ENCODE results near the gene C13orf42.

C13orf42 gene

DNA sequence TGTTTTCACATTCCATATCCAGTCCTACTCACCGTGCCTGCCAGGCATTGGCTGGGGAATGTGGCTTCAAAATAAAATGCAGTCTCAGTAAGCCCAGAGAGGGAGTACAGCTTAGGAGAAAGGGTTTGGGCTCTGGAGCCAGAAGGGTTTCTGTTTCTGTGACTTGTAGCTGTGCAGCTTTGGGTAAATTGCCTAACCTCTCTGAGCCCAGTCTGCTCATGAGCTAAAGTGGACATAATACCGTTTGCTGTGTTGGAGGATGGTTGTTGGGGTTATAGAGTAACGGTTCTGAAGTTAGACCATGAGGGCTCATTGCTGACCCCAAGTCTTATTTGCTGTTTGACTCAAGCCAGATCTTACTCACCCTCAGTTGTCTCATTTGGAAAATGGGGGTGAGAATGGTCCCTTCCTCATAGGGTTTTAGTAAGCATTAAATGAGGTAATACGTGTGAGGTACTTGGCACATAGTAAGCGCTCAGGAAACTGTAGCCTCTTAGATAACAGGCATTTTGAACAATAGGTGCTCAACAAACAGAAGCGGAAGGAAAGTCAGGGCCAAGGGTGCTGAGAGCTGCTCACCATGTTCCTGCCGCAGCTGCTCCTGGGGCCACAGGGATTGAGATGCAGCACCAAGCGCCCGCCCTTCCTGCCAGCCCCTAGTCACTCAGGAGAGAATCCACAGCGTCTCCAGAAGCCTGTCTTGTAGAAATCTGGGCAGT, 45.5 kb downstream of the C13orf42 start:
- DNase-seq: no peak

DNA sequence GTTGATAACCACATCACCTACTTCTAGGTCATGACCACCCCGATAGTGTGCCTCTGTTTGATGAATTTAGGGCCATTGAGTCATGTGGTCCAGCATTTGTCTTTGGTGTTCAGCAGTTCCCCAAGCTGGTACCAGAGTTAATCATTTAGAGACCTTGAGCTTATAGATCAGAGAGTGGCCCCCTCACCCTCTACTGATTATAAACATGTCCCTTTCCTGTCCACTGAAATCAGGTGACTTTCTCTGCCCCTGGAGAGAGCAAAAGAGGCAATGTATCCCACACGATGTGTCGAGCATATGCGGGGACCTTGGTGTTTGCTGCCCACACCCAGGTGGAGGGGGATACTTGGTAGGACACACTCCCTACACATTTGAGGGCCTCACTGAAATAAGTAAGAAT, 46.3 kb downstream of the C13orf42 start:
- DNase-seq: no peak

DNA sequence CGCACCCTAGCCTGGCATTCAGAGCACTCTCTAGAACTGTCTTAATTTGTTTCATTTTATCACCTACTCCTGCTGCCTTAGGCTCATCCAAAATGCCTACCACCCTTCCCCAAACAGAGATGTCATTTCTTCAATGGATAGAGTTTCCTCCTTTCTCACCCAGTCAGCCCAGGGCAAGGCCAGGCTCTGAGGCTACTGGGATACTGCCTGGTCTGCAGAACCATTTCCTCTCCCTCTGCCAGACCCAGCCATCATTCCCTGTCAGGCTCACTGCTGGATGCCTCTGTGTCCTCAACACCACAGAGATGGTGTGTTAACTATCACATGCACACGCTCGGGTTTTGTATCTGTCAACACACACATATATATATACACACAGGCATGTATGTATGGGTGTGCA, 47.2 kb downstream of the C13orf42 start:
- no peak for DNase-seq

DNA sequence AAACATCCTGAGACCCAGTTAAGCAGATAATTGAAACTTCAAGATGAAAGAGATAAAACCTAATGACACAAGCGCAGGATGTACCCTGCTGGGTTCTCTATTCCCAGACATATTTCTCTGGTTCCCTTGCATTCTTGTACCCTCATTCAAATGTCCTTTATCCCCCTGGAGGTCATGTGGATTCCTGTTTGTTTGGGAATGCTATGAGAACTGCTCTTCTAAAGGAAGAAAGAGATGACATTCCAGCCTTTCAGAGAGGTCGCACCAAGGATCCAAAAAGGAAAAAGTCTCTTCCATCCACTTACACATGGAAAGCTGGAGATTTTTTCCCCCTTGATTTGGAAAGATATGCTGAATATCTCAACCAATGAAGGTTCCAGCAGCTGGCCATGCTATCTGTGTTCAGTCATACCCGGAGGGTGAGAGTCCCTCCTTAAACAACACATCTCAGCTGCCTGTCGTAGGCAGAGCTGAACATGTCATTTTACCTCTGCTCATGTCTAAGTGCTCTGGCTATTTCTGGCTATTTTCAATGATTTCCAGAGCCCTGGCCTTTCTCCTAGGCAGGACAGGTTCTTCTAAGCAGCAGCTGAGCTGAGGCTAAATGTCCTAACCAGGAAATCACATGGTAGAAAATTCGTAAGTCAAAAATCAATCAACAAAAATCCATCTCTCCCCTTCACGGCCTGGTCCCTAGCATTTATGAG, 52.5 kb downstream of the C13orf42 start:
- DNase-seq: peak; percentile 21

DNA sequence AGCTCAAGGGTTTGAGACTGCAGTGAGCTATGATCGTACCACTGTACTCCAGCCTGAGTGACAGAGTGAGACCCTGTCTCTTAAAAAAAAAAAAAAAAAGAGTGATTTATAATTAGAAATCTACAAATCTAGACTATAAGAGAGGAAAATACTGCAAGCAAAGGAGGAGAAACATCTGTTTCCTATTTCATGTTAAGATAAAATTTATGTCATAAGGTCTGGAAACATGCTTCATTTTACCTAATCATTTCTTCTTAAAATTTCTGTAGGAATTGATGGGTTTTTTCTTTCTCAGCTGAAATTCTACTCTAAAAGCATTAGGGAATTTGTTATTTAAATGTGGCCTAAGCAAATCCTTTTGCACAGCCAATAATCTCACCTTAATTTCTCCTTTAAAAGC, 53.2 kb downstream of the C13orf42 start:
- DNase-seq: no peak

DNA sequence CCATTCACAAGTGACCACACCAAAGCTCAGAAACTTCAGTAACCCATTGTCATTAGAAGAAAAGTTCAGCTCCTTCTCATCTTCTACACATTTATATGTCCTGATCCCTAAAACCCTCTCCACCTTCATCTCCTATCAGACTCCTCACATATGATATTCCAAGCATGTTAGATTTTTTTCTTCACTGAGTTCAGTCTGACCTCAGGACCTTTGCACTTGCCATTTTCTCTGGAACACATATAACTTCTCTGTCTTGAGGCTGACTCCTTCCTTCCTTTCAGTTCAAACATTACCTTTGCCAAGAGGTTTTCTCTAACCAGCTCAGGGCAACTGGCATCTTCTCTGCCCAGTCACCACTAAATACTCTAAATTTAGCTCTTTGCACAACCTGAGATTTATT, 54.1 kb downstream of the C13orf42 start:
- DNase-seq: no peak

DNA sequence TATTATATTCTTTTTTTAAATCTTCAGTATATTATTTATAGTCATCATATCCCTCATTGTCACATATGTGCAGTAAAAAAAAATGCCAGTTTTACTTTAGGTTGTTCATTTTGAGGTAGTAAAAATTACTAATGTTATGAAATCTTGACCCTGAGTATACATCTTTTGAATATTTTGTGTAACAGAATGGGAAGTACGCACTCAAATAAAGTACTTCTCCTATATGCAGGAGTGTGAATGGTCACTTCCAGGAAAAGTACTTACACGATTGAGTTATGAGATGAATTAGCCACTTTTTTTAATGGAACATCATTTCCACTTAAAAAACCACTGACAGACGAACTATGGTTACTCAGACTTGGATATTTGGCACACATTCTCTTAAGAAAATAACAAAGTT, 58.5 kb downstream of the C13orf42 start:
- peak; percentile 8 for DNase-seq

DNA sequence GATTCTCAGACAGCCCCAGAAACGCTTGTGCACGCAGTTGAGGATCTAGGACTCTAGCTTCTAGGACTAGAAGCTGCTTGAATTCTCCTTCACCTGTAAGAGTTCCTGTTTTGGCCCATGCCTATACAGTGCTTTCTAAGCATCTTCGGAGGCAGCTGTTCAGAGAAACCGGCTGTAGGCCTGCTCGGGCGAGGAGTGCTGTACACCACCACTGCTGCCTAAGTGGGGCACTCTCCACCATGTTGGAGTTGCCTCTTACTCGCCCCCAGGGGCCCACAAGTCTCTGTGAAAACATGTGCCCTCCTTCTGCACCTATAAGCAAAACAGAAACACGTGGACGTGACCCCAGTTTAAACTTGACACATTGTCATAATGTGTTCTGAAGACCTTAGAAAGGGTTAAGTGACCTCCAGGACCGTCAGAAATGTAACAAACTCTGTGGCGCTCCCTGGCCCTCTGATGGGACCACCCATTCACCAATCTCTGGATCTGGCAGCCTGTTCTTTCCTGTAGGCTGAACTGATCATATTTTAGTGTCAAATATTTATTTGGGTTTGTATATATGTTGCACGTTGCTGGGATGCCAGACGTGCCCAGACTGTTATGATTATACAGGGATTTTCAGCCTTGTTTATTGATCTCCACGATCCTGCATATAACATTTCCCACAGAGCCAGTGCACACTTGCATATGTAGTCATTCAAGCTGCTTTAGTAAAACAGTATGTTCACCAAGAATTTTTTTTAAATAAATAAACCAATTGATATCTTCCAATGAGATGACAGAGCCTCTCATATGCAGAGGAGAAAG, 60.8 kb downstream of the C13orf42 start:
- peak; percentile 5 for DNase-seq

DNA sequence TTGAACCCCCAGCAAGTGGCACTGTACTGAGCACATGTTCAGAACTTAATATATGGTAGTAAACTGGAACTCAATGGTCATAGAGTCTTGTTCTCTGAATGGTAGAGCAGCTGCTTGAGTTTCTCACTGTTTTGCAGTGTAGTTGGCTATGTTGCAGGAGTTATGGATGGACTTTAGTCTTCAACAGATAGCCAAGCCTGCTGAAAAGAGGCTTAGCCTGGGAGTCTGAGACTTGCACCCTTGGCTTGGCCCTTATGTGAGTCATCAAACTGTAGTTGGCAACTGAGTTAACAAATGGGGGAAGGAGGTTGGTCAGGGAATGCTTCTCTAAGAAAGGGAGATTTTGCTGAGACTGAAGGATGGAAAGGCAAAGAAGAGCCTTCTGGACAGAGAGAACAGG, 62.5 kb downstream of the C13orf42 start:
- DNase-seq: no peak

DNA sequence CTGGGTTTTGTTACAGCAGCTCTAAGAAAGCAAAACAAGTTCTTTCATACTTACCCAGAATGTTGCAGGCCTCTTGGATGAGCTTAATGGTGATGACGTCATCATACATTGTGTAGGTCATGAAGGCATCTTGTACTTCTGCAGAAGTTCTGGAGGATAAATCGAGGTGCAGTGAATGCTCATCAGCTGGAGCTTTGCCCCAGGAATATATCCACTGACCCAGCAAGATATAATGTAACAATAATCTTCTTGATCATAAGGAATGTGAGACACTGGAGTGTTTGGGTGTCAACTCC, 63.0 kb downstream of the C13orf42 start:
- no peak for DNase-seq

DNA sequence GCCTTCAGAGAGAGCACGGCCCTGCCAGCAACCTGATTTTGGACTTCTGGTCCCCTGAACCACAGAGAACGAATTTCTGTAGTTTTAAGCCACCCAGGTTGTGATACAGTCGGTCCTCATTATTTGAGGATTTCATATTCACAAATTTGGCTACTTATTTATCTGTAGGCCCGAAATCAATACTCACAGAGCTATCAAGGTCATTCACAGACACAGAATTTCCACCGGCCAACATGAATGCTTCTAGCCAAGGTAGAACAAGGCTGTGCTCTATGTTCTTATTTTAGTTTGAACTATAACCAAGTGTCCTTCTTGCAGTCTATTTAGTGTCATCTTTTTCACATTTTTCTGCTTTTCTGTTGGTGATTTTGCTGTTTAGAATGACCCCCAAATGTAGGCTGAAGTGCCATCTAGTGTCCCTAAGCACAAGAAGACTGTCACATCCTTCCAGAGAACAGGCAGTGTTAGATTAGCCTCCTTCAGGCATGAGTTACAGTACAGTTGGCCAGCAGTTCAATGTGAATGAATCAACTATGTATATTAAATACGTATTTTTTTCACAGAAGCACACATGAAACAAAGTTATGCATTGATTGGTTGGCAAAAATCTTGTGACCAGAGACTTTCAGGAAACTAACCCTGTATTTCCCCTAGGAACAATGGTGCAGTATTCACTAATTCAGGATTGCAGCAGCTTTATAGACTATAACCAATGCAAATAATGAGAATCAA, 63.5 kb downstream of the C13orf42 start:
- DNase-seq: no peak

DNA sequence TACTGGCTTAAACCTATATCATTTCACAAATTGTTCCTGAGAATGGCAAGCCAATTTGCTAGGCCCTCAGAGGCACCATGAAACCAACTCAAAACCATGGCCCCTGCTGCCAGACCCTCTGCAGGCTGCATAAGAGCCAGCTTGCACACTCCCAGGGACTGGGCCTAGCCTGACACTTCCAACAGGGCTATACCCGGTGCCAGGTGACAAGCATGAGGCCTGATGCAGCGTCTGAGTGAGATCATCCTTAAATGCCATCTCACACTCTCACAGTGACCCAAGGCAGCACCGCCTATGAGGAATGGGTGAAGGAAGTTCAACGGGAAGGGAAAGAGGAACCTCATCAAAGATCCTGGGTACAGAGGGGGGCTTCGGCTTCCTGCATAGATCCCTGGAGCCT, 65.6 kb downstream of the C13orf42 start:
- DNase-seq: no peak

DNA sequence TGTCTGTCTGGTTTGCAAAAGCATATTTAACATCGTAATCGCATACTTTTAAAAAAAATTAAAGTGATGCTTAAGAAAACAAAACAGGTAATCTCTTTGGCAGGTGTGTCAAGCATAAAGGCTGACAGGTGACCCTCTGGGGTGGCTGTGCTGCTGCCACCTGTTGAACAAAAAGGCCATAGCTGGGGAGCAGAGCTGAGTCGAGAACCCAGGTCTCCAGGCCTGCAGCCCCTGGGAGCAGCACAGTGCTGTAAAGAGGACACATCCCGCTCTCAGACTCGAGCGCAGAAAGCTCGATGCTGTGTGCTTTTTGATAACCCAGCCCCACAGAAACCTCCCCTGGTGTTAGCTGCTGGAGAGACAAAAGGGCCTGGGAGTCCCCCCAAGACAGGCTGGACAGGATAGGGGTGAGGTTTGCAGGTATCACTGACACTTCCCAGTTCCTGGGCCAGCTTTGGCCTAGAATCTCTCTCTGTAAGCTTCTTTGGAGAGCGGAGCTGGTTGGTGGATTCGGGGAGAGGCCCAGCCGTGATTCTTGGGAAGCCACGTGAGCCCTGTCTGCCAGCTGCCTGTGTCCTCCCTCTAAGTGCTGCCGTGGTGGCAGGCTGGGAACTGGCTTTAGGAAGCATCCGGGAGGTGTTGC, 66.9 kb downstream of the C13orf42 start:
- no peak for DNase-seq

DNA sequence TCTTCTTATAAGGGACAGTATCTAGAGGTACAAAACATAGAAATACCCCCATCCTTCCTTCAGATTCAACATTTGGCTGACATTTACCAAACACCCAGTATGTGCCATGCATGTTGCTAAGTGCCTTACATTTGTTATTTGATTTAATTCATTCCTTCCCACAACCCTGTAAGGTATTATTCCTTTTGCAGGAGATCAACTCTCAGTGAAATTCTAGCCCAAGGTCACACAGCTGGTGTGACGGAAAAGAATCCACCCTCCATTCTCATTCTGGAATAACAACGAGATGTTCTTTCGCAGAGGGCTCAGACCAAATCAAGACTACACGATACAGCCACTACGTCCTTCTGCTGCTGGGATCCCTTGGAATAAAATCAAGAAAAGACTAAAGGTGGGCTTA, 67.8 kb downstream of the C13orf42 start:
- DNase-seq: no peak

DNA sequence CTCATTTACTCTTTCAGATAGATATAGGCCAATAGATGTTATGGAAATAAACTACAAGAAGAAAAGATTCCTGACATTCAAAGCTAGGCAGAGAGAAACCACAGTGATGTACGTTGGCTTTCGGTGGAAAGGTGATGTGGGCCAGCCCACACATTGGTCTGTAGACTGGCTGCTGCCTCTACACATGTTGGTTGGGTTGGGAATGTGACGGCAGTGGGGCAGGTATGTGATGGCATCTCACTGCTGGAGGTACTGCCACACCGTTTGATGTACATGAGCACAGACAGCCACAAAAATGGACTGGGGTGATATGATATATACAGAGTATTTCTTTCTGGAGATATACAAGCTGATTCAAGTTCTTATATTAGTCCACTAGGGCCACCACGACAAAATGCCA, 69.4 kb downstream of the C13orf42 start:
- DNase-seq: no peak

DNA sequence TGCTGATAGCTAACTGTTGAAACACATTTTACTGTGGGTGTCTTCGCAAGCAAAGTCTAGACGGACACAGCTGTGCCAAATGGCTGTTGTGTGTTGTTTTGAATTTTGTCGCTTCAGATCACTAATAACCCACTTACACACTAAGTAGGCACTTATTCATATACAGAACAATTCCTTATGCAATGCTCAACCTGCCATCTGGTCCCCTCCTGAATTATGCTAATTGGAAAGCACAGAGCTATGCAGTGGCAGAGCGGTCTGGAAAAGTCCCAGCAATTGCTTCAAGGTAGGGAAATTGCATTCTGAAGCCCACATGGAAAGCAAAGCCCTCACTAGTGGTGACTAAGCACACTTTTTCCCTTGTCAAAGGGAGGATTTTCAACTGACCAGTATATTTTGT, 69.9 kb downstream of the C13orf42 start:
- no peak for DNase-seq

DNA sequence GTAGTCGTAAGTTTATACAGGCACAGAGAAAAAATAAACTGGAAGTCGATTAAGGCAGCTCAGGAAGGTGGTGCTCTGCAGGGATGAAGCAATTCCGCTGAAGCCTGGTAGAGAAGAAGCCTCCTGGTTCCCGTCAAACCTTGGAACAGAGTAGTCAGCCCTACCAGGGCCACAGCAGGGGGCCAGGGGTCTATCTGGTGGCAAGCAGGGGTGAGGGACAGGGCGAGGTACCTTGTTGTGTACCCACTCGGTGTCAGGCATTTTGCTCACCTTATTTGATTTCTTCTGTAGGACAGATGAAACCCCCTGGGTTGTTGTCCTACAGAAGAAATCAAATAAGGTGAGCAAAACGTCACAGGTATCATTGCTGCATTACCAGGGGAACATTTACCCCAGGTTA, 70.6 kb downstream of the C13orf42 start:
- no peak for DNase-seq

DNA sequence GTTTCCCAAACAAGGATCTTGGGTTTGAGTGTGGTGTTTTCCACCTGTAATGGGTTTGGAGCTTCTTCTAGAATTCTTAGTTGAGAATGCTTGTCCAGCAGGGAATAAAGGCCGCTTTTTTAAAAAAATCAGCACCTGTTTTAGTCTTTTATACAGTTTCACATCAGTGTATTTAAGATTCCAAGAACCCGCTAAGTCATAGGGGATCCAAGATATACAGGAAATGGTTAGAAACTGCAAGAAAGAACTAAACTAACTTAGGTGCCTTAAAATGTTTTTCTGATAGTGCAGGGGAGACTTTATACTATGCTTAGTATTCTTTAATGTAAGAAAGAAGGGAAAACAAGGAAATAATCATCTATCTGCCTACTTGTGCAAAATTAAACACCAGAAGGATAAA, 74.7 kb downstream of the C13orf42 start:
- DNase-seq: no peak

DNA sequence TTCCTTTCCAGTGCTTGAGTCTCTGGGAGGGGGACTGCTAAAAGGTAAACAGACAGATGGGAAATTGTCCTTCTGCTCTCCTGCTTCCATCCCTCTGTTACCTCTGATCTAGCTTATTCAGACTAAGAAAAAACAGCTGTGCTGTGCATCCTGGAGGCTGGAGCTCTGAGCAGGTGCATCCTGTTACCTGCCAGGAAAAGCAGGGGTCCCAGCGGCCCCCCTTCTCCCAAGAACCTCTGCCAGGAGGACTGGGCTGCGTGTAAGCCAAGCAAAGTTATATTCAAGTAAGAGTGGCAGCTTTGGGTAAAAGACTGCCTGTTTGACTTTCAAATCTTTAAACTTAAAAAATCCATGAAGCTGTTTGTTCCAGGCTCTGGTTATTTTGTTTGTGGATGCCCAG, 75.1 kb downstream of the C13orf42 start:
- no peak for DNase-seq

DNA sequence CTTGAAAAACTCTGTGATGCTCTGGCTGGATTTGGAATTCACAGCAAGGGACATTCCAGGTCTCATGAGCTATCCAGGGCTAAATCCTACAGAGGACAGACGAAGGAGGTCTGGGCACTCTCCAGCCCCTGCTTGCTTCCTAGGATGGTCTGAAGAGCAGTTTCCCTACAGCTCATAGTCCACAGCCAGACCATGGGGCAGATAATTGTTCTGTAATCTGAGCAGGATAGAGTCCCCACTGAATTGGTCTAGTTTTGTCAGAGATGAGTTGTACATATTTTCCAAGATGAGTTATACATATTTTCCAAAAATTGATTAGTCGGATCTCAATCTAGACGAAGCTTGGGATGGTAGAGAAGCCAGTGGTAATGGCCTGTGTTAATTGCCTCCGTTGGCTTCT, 75.6 kb downstream of the C13orf42 start:
- no peak for DNase-seq

DNA sequence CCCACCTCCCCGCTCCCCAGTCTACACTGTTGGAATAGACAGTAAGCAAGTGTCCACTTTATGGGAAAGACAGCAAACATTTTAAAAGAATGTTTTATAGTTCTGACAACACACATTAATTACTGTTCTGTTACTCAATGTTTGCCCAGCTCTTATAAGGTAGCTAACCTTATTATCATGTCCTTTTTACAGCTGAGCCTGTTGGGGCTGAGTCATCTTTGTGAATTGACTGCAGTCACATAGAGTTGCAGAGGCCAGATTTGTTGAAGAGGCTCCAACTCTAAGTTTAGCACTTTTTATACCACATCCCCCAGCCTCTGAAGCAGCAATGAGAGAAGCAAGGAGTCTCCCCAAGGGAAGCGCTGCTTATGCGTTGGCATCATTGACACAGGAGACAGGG, 76.2 kb downstream of the C13orf42 start:
- DNase-seq: no peak

DNA sequence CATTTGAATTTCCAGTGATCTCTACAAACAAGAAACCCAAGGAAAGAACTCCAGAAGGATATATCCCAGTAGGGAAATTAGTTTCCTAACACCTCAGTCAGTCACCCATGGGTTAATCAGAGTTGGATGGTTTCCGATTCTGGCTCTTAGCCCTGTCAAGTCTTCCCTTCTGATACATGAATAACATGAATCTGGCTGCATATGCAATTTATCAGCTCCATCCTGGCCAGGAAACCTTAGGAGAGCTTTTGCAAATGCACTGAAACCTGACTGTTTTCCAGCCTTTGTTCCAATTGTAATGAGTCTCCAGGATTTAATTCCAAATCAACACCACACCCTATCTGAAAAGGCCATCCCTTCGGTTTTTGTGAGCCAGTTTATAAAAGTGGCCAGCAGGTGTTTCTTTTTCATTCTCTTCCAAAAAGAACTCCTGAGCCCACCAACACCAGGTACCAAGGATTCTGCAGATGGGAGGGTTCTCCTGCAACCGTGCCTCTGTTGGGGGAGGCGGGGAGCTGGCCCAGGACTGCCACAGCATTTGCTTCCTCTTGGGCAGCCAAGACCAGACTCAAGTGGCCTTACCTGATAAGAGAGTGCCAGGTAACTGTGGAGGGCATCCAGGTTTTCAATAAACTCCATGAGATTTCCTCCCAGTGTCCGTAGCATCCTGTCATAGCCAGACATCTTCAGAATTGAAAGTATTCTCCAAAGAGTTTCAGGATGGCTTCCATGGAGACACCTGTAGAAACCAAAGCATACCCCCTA, 77.5 kb downstream of the C13orf42 start:
- no peak for DNase-seq

Measured in fibroblast of skin of back (primary cell).